SK-N-MC (cell line): Measurements from ENCODE around the gene PYGL.

ENCODE experiments used
- DNase-seq: peaks from one replicate; pipeline ENCODE4 v3.0.0-alpha.2; 2011; ENCODE audit warnings: low read depth, low spot score
- H3K27ac ChIP-seq: fragments of 200-600 bp; sonication (generic); 2 replicates; pipeline ENCODE4 v1.5.1; 2016; ENCODE audit warnings: mixed run types
- H3K36me3 ChIP-seq: fragments of 200-600 bp; sonication (generic); 2 replicates; pipeline ENCODE4 v1.6.1; 2017; ENCODE audit warnings: antibody characterized with exemption, low read length, mixed read lengths; ENCODE audit not compliant: insufficient read depth
- H3K4me3 ChIP-seq: fragments of 200-600 bp; sonication (generic); 2 replicates; pipeline ENCODE4 v1.5.1; 2016
- H3K9ac ChIP-seq: fragments of 200-600 bp; sonication (generic); 2 replicates; pipeline ENCODE4 v1.8.0; 2017; ENCODE audit warnings: mixed run types, mixed read lengths; ENCODE audit not compliant: insufficient read length
- H3K9me3 ChIP-seq: fragments of 200-600 bp; sonication (generic); 2 replicates; pipeline ENCODE4 v1.6.1; 2017; ENCODE audit warnings: low read depth, mild to moderate bottlenecking, antibody characterized with exemption, low read length, moderate library complexity, mixed read lengths
- EZH2 ChIP-seq: fragments of 200-600 bp; sonication (generic); IDR thresholded peaks from one replicate; pipeline ENCODE4 v1.6.1; 2017; ENCODE audit warnings: antibody characterized with exemption
- FOXP2 ChIP-seq: optimal IDR thresholded peaks from 2 replicates; pipeline ENCODE3; 2011; ENCODE audit warnings: mild to moderate bottlenecking, moderate library complexity; ENCODE audit not compliant: insufficient read depth; ENCODE audit errors: extremely low read length, control extremely low read depth
- POLR2AphosphoS5 ChIP-seq: IDR thresholded peaks from 2 replicates; pipeline ENCODE4 v1.6.1; 2012; ENCODE audit warnings: mild to moderate bottlenecking, low read depth, low read length, borderline replicate concordance

PYGL gene

GRCh38 chr14:50935126-50936015 lies 8.9 kb downstream of the PYGL start:
- H3K27ac ChIP-seq, result no peak overlapping the region
- no peaks in the 10 kb centered on the region for H3K9me3 ChIP-seq
- DNase-seq, result no peak
- TF ChIP-seq FOXP2, result no peak
- TF ChIP-seq EZH2, result no peak
- no peak for TF ChIP-seq POLR2AphosphoS5
- H3K4me3 ChIP-seq, result no peak overlapping the region
- H3K36me3 ChIP-seq, result no peaks in the 10 kb centered on the region
- no peak overlapping the region for H3K9ac ChIP-seq

- no peaks in the 10 kb centered on the region for H3K9me3 ChIP-seq
- TF ChIP-seq FOXP2 (no peak), EZH2 (no peak), POLR2AphosphoS5 (no peak)
- H3K27ac ChIP-seq, result no peak overlapping the region
- DNase-seq, result no peak
- no peak overlapping the region for H3K9ac ChIP-seq
- no peak overlapping the region for H3K4me3 ChIP-seq
- no peaks in the 10 kb centered on the region for H3K36me3 ChIP-seq
Measured at GRCh38 chr14:50932592-50933495, 11.4 kb downstream of the PYGL start.

DNA sequence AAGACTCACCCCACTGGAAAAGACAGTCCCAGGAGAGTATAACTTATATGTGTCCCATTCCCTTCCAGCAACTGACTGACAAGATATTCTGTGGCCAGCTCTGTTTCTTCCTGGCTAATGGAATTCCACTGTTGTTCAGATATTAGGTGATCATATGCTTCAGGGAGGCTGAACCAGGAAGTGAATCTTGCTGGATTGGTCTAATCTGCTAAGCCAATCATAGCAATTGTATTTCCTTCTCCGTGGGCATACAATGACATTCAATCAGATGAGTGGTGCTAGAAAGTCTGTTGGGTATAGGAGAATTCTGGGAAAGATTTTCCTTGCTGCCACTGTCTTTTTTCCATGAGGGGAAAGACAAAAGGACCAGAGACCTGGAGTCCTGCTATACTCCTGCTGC lies 12.1 kb downstream of the PYGL start:
- H3K36me3 ChIP-seq, result no peaks in the 10 kb centered on the region
- H3K9ac ChIP-seq, result no peak overlapping the region
- no peak for TF ChIP-seq FOXP2
- no peak for TF ChIP-seq POLR2AphosphoS5
- TF ChIP-seq EZH2, result no peak
- no peaks in the 10 kb centered on the region for H3K9me3 ChIP-seq
- no peak overlapping the region for H3K4me3 ChIP-seq
- no peak overlapping the region for H3K27ac ChIP-seq
- DNase-seq, result no peak

DNA sequence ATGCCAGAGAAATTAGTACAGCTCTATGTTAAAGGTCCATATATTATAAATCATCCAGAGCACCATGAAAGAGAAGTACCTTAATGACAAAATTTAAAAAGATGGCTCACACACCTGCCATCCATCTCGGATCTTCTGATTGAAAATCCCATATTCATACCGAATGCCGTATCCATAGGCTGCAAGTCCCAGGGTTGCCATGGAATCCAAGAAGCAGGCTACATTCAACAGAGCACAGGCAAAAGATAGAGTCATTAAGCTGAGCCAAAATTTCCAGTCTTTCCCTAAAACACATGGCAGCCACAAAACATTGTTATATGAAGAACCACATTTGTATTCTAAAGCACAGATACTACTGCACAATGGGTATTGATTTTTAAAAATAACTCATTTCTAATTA lies 12.7 kb downstream of the PYGL start:
- Histone ChIP-seq H3K9ac (no peak overlapping the region), H3K27ac (no peak overlapping the region), H3K4me3 (no peak overlapping the region), H3K36me3 (no peaks in the 10 kb centered on the region), H3K9me3 (no peaks in the 10 kb centered on the region)
- TF ChIP-seq POLR2AphosphoS5 (no peak), FOXP2 (no peak), EZH2 (no peak)
- DNase-seq, result no peak

DNA sequence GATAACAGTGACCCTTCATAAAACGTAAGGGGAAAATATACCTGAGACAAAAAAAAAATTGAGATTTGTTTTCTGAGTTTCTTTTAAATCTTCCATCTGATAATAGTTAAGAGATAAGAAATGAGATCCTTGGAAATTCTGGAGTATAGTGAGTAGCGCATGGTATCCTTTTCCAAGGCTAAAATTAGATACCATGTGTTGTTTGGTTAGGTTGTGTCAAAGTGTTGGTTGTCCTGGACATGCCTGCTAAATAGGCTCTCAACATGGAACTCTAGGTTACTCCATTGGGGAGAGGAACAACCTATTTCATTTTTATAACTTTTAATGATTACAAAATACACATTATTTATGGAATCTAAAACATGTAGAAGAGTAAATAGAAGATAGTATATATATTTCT lies 14.8 kb downstream of the PYGL start:
- H3K9me3 ChIP-seq, result no peaks in the 10 kb centered on the region
- no peak overlapping the region for H3K9ac ChIP-seq
- no peak overlapping the region for H3K4me3 ChIP-seq
- H3K36me3 ChIP-seq, result no peaks in the 10 kb centered on the region
- no peak for DNase-seq
- no peak for TF ChIP-seq EZH2
- no peak for TF ChIP-seq FOXP2
- no peak for TF ChIP-seq POLR2AphosphoS5
- no peak overlapping the region for H3K27ac ChIP-seq

DNA sequence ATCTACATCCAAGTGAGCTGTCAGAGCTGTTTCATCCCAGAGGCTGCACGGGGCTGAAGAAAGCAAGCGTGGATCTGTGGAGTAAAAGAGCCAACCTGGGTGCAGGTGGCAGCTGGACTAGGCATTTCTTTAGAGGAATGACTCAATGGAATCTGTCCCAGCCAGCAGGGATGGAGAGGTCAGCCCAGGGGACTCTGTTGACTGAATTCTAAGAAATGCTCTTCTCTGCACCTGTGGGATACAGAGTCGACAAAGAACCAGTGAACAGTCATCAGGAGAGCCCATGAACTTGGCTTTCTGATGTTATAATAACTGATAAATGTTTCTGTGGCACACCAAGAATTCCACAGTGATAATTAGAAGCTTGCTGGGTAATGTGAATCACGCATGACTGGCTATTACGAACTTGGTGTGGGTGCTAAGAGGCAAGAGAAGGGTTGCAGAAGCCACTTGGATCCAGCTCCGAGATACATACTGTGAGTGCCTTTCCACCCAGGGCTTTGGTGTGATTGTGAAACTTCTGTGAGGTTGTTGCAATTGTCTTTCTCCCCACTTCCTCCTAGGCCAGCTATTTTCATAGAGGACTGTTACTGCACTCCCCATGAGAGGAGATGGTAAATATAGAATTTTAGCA lies 16.2 kb downstream of the PYGL start:
- Histone ChIP-seq H3K4me3 (no peak overlapping the region), H3K36me3 (no peaks in the 10 kb centered on the region), H3K27ac (no peak overlapping the region), H3K9ac (no peak overlapping the region), H3K9me3 (no peaks in the 10 kb centered on the region)
- DNase-seq, result no peak
- TF ChIP-seq EZH2 (no peak), FOXP2 (no peak), POLR2AphosphoS5 (no peak)

GRCh38 chr14:50926851-50927386 lies 17.4 kb downstream of the PYGL start:
- no peaks in the 10 kb centered on the region for H3K36me3 ChIP-seq
- no peak for DNase-seq

DNA sequence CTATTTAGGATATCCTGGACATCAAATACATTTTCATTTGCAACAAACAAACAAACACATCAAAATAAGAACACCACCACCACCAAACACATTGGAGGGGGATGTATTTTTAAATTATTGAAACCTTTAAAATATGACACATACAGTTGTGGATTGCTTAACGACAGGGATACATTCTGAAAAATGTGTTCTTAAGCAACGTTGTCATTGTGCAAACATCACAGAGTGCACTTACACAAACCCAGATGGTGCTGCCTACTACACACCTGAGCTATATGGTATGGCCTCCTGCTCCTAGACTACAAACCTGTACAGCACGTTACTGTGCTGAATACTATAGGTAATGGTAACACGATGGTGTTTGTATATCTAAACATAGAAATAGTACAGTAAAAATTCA lies 19.4 kb downstream of the PYGL start:
- Histone ChIP-seq H3K9me3 (no peaks in the 10 kb centered on the region), H3K4me3 (no peak overlapping the region), H3K36me3 (no peaks in the 10 kb centered on the region), H3K27ac (no peak overlapping the region), H3K9ac (no peak overlapping the region)
- TF ChIP-seq POLR2AphosphoS5 (no peak), EZH2 (no peak), FOXP2 (no peak)
- no peak for DNase-seq

More at GRCh38 chr14:50926851-50927386, 17.4 kb downstream of the PYGL start:
- H3K27ac ChIP-seq, result peak overlapping the region; percentile 40; the same call in 1 of the 2 replicates
- no peak overlapping the region for H3K4me3 ChIP-seq
- H3K9me3 ChIP-seq, result no peaks in the 10 kb centered on the region
- H3K9ac ChIP-seq, result no peak overlapping the region
- TF ChIP-seq POLR2AphosphoS5 (no peak), EZH2 (no peak), FOXP2 (no peak)
